ENCODE results near the gene TRNT1. TPM values are rescaled to one million over a fixed set of nuclear protein-coding genes. Genes with fewer than 3 reads are reported as not detected.

The TRNT1 gene
- total RNA-seq, result 13.1 and 14.9 TPM in 2 replicates

GRCh38 chr3:3126477-3127431 lies at the start of gene TRNT1:
Gene TRNT1, plus strand, starts transcription at chr3:3126940. Its CDS starts 2,101 bp downstream, at chr3:3129041.

GRCh38 chr3:3110299-3110630 lies 16.5 kb upstream of the TRNT1 start, which contains the start of gene IL5RA:
Gene IL5RA, minus strand, starts transcription at chr3:3110374. Its CDS starts 5,390 bp downstream, at chr3:3104984.

GRCh38 chr3:3179407-3180094 lies 52.8 kb downstream of the TRNT1 start, which contains the start of gene CRBN:
Gene CRBN, minus strand, starts transcription at chr3:3179691. Its CDS starts 4 bp downstream, at chr3:3179687.

Other genes with a start within 250 kb of the TRNT1 start
- not detected in 2 replicates for gene IL5RA, start 16.6 kb upstream of the TRNT1 start, total RNA-seq
- 64.5 and 90.9 TPM in 2 replicates for gene CRBN, start 52.8 kb downstream of the TRNT1 start, total RNA-seq

All from mammary microvascular endothelial cell (primary cell).